Ammon's horn (tissue), 1 donor: ENCODE results near the gene MYH15.

ENCODE experiments used
- DNase-seq: peaks from one replicate; pipeline ENCODE4 v3.0.0-alpha.2; 2016; ENCODE audit warnings: low spot score

Gene MYH15

GRCh38 chr3:108510496-108510895 lies at the start of gene MYH15:
MYH15 (minus strand) TSS chr3:108510596; CDS start chr3:108510530, 66 bp downstream.
- DNase-seq, result no peak

GRCh38 chr3:108555966-108556581 lies 45.7 kb upstream of the MYH15 start:
- DNase-seq, result no peak

GRCh38 chr3:108554913-108555571 lies 44.6 kb upstream of the MYH15 start:
- DNase-seq, result no peak

- DNase-seq, result no peak
Measured at GRCh38 chr3:108554229-108554628, 43.8 kb upstream of the MYH15 start.

- DNase-seq, result peak; percentile 56
Measured at GRCh38 chr3:108552267-108553159, 42.1 kb upstream of the MYH15 start.

- no peak for DNase-seq
Measured at GRCh38 chr3:108548886-108549285, 38.5 kb upstream of the MYH15 start.

GRCh38 chr3:108548304-108548703 lies 37.9 kb upstream of the MYH15 start:
- no peak for DNase-seq

GRCh38 chr3:108546692-108547091 lies 36.3 kb upstream of the MYH15 start:
- DNase-seq, result no peak

- DNase-seq, result no peak
Measured at GRCh38 chr3:108546247-108546646, 35.9 kb upstream of the MYH15 start.

- DNase-seq, result no peak
Measured at GRCh38 chr3:108538083-108538482, 27.7 kb upstream of the MYH15 start.

- DNase-seq, result peak; percentile 29
Measured at GRCh38 chr3:108528459-108529252, 18.3 kb upstream of the MYH15 start.

GRCh38 chr3:108527817-108528216 lies 17.4 kb upstream of the MYH15 start:
- DNase-seq, result no peak

- DNase-seq, result no peak
Measured at GRCh38 chr3:108527109-108527508, 16.7 kb upstream of the MYH15 start.

- DNase-seq, result no peak
Measured at GRCh38 chr3:108525971-108526370, 15.6 kb upstream of the MYH15 start.

GRCh38 chr3:108525256-108525655 lies 14.9 kb upstream of the MYH15 start:
- no peak for DNase-seq

- no peak for DNase-seq
Measured at GRCh38 chr3:108524537-108524936, 14.1 kb upstream of the MYH15 start.

- DNase-seq, result no peak
Measured at GRCh38 chr3:108518895-108519294, 8.5 kb upstream of the MYH15 start.

- no peak for DNase-seq
Measured at GRCh38 chr3:108516881-108517280, 6.5 kb upstream of the MYH15 start.

GRCh38 chr3:108513961-108514360 lies 3.6 kb upstream of the MYH15 start:
- no peak for DNase-seq

GRCh38 chr3:108512671-108513070 lies 2.3 kb upstream of the MYH15 start:
- DNase-seq, result no peak

GRCh38 chr3:108511490-108511889 lies 1.1 kb upstream of the MYH15 start:
- no peak for DNase-seq

GRCh38 chr3:108511055-108511454 lies 659 bp upstream of the MYH15 start:
- no peak for DNase-seq
